Activated CD8-positive, alpha-beta memory T cell treated with anti-CD3 and anti-CD28 coated beads for 1 hour (primary cell): ENCODE results near the gene HOXB1.

Experiments
- DNase-seq, 2 donors: peaks; one replicate each; pipeline ENCODE4 v3.0.0-alpha.2; 2020; ENCODE audit warnings: low read depth in 1 of 2; ENCODE audit errors: extremely low read depth in 1 of 2

Gene HOXB1

GRCh38 chr17:48567646-48568354 is 37.0 kb upstream of the HOXB1 start:
- DNase-seq: no peak

GRCh38 chr17:48567209-48567608 is 36.4 kb upstream of the HOXB1 start:
- DNase-seq: no peak

GRCh38 chr17:48566717-48567116 is 35.9 kb upstream of the HOXB1 start:
- no peak for DNase-seq

- DNase-seq: no peak
Observed at GRCh38 chr17:48565925-48566710, 35.3 kb upstream of the HOXB1 start.

GRCh38 chr17:48565022-48565554 is 34.3 kb upstream of the HOXB1 start:
- no peak for DNase-seq

GRCh38 chr17:48564188-48565021 is 33.6 kb upstream of the HOXB1 start:
- no peak for DNase-seq

- DNase-seq: no peak
Observed at GRCh38 chr17:48563867-48564187, 33.0 kb upstream of the HOXB1 start.

- no peak for DNase-seq
Observed at GRCh38 chr17:48563385-48563838, 32.6 kb upstream of the HOXB1 start.

- DNase-seq: no peak
Observed at GRCh38 chr17:48562934-48563333, 32.1 kb upstream of the HOXB1 start.

- no peak for DNase-seq
Observed at GRCh38 chr17:48561884-48562810, 31.3 kb upstream of the HOXB1 start.

GRCh38 chr17:48559840-48560817 is 29.3 kb upstream of the HOXB1 start:
- DNase-seq: no peak

- DNase-seq: no peak
Observed at GRCh38 chr17:48559122-48559839, 28.5 kb upstream of the HOXB1 start.

- no peak for DNase-seq
Observed at GRCh38 chr17:48558831-48559121, 28.0 kb upstream of the HOXB1 start.

GRCh38 chr17:48558057-48558830 is 27.4 kb upstream of the HOXB1 start:
- DNase-seq: no peak

- DNase-seq: no peak
Observed at GRCh38 chr17:48556576-48557401, 26.0 kb upstream of the HOXB1 start.

GRCh38 chr17:48556229-48556575 is 25.4 kb upstream of the HOXB1 start:
- DNase-seq: no peak
